ENCODE data around the gene PRKCA. TPM values are rescaled to one million over a fixed set of nuclear protein-coding genes. Genes with fewer than 3 reads are reported as not detected.
A peak's percentile ranks its signal among the peaks of the same experiment; 100 is the strongest.

The PRKCA gene
- total and polyA plus RNA-seq, 9 of the 15 experiments (the other 6 are each of a cell fraction or from before 2014, with no cell fraction given), result 3.2 to 33.0 (median 17.8) TPM

DNA sequence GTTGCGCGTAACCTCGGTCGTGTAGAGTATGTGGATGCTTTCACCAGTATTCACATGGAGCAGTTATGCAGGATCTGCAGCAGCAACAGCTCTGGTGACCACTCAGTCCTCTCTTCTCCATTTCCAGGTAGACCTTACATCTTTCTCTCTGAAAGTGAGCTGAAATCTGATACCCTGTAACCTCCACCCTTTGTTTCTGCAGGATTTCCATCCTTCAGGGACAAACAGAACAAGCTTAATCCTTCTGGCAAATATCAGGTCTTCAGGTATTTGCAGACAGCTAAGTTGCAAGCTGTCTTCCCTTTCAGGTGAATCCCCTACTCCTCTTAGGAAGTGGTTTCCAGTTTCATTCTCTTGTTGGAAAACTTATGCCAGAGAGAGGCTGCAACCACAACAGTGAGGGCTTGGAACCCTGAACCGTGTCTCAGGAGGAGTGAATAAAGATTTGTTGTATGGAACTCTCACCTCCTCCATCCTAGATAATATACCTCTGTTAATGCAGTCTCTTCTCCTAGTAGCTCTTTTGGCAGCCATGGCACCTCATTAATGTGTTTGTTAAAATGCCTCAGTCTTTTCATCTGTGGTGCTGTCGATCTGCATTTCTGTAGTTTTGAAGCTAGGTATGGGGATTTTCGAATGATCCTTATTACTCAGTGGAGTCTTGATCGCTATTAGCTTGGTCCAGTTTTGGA is 172.5 kb downstream of the PRKCA start:
- CTCF ChIA-PET (ENCODE audit: low intra/inter-chr PET ratio), result no interaction called here
- POLR2A ChIA-PET, result interaction anchor here (0.7 to 3.1 kb wide), 4 partner anchors 10 to 27 kb away, joined by 3 to 11 read pairs (median 4); no protein-coding TSS in a partner anchor

More for the DNA sequence above, 172.5 kb downstream of the PRKCA start:
- ATAC-seq (no peak), FAIRE-seq (no peak), DNase-seq (ENCODE audit: extremely low read depth in 1 of 4, low spot score in 3 of 4) (no peak)
- Histone ChIP-seq H2AFZ (ENCODE audit: low read depth, low read length) (no peak overlapping the region), H3K9me3 (replicated peaks; ENCODE audit: control insufficient read depth, insufficient read depth, low read depth, low read length) (no peaks in the 10 kb centered on the region), H3K9ac (ENCODE audit: insufficient read depth in 1 of 2, low read depth in 2 of 2, low read length in 2 of 2) (no peak overlapping the region), H3K79me2 (ENCODE audit: control insufficient read depth, insufficient read depth, low read length) (peaks cover 11% of the 10 kb centered on the region; the same call in 1 of the 3 replicates), H3K27me3 (ENCODE audit: control insufficient read depth in 2 of 2, insufficient read depth in 2 of 2, low read length in 2 of 2) (no peaks in the 10 kb centered on the region), H3K27ac (ENCODE audit: extremely low read depth, low read depth, low read length) (no peak overlapping the region), H3K9me1 (ENCODE audit: control insufficient read depth, insufficient read depth, low read length) (peaks cover 4% of the 10 kb centered on the region), H4K20me1 (replicated peaks; ENCODE audit: control insufficient read depth, insufficient read depth, low read length) (no peaks in the 10 kb centered on the region), H3K4me1 (replicated peaks in 1 of 2; ENCODE audit: control insufficient read depth in 2 of 2, insufficient read depth in 2 of 2, low read length in 2 of 2) (peaks cover 1 to 5% of the 10 kb centered on the region in 2 experiments; a peak in 3 of 5 replicates), H3K36me3 (ENCODE audit: control insufficient read depth, insufficient read depth, low read length) (no peaks in the 10 kb centered on the region), H3K4me2 (ENCODE audit: insufficient read depth, low read length) (no peak overlapping the region), H3K4me3 (no peak overlapping the region)
- WGBS (ENCODE audit: insufficient coverage, low coverage, missing lambda C conversion rate), result 74% methylated on average over 8 of the region's 8 CpGs
- intact Hi-C loops (cut with micrococcal nuclease), result no loop called here
- no TSS peak for BruUV-seq (replicated peaks)
- in situ Hi-C loops (cut with MboI), result no loop called here
- TF ChIP-seq SREBF1 (IDR thresholded peaks at IDR 0.05; ENCODE audit: borderline replicate concordance, low read depth, low read length), result no peak
- TF ChIP-seq, protein P1, sequence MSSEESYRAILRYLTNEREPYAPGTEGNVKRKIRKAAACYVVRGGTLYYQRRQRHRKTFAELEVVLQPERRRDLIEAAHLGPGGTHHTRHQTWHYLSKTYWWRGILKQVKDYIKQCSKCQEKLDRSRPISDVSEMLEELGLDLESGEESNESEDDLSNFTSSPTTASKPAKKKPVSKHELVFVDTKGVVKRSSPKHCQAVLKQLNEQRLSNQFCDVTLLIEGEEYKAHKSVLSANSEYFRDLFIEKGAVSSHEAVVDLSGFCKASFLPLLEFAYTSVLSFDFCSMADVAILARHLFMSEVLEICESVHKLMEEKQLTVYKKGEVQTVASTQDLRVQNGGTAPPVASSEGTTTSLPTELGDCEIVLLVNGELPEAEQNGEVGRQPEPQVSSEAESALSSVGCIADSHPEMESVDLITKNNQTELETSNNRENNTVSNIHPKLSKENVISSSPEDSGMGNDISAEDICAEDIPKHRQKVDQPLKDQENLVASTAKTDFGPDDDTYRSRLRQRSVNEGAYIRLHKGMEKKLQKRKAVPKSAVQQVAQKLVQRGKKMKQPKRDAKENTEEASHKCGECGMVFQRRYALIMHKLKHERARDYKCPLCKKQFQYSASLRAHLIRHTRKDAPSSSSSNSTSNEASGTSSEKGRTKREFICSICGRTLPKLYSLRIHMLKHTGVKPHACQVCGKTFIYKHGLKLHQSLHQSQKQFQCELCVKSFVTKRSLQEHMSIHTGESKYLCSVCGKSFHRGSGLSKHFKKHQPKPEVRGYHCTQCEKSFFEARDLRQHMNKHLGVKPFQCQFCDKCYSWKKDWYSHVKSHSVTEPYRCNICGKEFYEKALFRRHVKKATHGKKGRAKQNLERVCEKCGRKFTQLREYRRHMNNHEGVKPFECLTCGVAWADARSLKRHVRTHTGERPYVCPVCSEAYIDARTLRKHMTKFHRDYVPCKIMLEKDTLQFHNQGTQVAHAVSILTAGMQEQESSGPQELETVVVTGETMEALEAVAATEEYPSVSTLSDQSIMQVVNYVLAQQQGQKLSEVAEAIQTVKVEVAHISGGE (CRISPR knock-in tag; IDR thresholded peaks at IDR 0.05), result 0 out of 6 replicates have a peak, but pooled peaks of 1 of the 3 experiments have one; percentile 17

Measured in K562 (cell line).